DOHH2 (cell line): ENCODE data around the gene CGNL1.

Experiments used
- EZH2phosphoT487 ChIP-seq: fragments of 200-600 bp; sonication (generic); IDR thresholded peaks from 2 replicates; pipeline ENCODE4 v1.6.1; 2017; ENCODE audit warnings: borderline replicate concordance, mild to moderate bottlenecking, antibody characterized with exemption, low read length, moderate library complexity, mixed read lengths
- TF ChIP-seq, protein P1 (sequence below): fragments of 200-600 bp; sonication (generic); IDR thresholded peaks from one replicate; pipeline ENCODE4 v1.5.1; 2014; ENCODE audit warnings: antibody characterized with exemption, mild to moderate bottlenecking, low read depth, low read length; ENCODE audit not compliant: poor library complexity, severe bottlenecking

GRCh38 chr15:57427367-57427821 lies 51.1 kb downstream of the CGNL1 start:
- TF ChIP-seq, protein P1, sequence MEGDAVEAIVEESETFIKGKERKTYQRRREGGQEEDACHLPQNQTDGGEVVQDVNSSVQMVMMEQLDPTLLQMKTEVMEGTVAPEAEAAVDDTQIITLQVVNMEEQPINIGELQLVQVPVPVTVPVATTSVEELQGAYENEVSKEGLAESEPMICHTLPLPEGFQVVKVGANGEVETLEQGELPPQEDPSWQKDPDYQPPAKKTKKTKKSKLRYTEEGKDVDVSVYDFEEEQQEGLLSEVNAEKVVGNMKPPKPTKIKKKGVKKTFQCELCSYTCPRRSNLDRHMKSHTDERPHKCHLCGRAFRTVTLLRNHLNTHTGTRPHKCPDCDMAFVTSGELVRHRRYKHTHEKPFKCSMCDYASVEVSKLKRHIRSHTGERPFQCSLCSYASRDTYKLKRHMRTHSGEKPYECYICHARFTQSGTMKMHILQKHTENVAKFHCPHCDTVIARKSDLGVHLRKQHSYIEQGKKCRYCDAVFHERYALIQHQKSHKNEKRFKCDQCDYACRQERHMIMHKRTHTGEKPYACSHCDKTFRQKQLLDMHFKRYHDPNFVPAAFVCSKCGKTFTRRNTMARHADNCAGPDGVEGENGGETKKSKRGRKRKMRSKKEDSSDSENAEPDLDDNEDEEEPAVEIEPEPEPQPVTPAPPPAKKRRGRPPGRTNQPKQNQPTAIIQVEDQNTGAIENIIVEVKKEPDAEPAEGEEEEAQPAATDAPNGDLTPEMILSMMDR: no peak
- TF ChIP-seq EZH2phosphoT487: no peak
